Stomach smooth muscle (tissue), 2 donors: Measurements from ENCODE around the gene LDHAL6B.

Experiments used
- H3K27ac ChIP-seq: one replicate; pipeline ENCODE4 v1.7.0; 2013; ENCODE audit warnings: mild to moderate bottlenecking, low read length, inconsistent platforms
- H3K27me3 ChIP-seq, 2 donors: one replicate each; pipeline ENCODE4 v1.7.0; 2013; ENCODE audit warnings: low read length in 2 of 2; ENCODE audit not compliant: insufficient read depth in 2 of 2, control insufficient read depth in 1 of 2
- H3K36me3 ChIP-seq, 2 donors: one replicate each; pipeline ENCODE4 v1.7.0; 2013; ENCODE audit warnings: low read length in 2 of 2; ENCODE audit not compliant: control insufficient read depth in 2 of 2, insufficient read depth in 2 of 2
- H3K4me1 ChIP-seq: one replicate; pipeline ENCODE4 v1.7.0; 2013; ENCODE audit warnings: low read length; ENCODE audit not compliant: control insufficient read depth, insufficient read depth
- H3K4me3 ChIP-seq, 2 donors: one replicate each; pipeline ENCODE4 v1.7.0; 2013; ENCODE audit warnings: low read length in 2 of 2
- H3K9ac ChIP-seq, 2 donors: one replicate each; pipeline ENCODE4 v1.7.0; 2013; ENCODE audit warnings: low read length in 2 of 2, mild to moderate bottlenecking in 1 of 2
- H3K9me3 ChIP-seq, 2 donors: one replicate each; pipeline ENCODE4 v1.7.0; 2013; ENCODE audit warnings: low read length in 2 of 2; ENCODE audit not compliant: control insufficient read depth in 2 of 2
- donor health status: healthy.
- donor health status: Pancreatic carcinoma.

Gene LDHAL6B

DNA sequence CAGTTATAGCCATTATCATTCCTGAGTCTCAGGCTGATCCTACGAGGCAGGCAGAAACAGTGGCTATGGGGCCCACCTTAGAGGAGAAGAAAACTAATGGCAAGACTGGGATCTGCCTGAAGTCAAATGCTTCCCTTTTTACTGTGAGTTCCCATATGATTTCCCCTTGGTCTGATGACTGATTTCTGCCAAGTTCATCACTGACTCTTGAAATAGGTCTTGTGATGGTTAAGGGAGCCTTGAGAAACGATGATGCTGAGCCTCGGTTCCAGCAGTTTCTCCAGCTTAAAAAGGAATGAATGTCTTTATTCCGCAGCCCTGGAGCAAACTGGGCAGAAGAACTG lies 29.4 kb upstream of the LDHAL6B start:
- no peaks in the 10 kb centered on the region for H3K27me3 ChIP-seq
- H3K4me1 ChIP-seq, result no peaks in the 10 kb centered on the region
- no peak overlapping the region for H3K9ac ChIP-seq
- H3K9me3 ChIP-seq, result peaks cover 0 to 3% of the 10 kb centered on the region in 2 donors
- H3K27ac ChIP-seq, result no peak overlapping the region
- H3K4me3 ChIP-seq, result no peak overlapping the region
- peaks cover 17 to 18% of the 10 kb centered on the region in 2 donors for H3K36me3 ChIP-seq

DNA sequence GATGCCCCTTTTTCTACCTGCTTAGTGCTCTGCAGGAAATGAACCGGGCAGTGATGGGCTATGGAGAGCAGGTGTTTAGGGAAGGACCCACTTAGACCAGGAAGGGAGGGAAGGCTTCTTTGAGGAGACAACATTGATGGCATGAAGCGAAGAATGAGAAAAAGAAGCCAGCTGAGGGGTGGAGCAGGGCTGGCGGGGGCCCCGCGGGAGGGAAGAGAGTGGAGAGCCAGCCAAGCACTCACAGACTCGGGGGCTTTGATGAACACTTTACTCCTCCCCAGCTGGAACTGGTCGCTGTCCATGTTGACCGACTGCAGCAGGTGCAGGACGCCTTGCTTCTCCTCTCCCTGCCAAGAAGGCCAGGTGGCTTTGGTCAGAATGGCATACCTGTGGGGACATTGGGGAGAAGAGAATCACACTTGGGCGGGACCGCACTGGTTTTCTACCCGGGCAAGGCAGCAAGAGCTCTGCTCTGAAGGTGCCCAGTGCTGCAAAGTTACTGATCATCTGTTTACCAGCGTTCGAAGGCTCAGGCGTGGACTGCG lies 28.4 kb upstream of the LDHAL6B start:
- Histone ChIP-seq H3K27me3 (no peaks in the 10 kb centered on the region), H3K36me3 (peaks cover 17 to 23% of the 10 kb centered on the region in 2 donors), H3K9me3 (peaks cover 3 to 4% of the 10 kb centered on the region in 2 donors), H3K27ac (no peak overlapping the region), H3K4me3 (no peak overlapping the region), H3K9ac (no peak overlapping the region), H3K4me1 (no peaks in the 10 kb centered on the region)

DNA sequence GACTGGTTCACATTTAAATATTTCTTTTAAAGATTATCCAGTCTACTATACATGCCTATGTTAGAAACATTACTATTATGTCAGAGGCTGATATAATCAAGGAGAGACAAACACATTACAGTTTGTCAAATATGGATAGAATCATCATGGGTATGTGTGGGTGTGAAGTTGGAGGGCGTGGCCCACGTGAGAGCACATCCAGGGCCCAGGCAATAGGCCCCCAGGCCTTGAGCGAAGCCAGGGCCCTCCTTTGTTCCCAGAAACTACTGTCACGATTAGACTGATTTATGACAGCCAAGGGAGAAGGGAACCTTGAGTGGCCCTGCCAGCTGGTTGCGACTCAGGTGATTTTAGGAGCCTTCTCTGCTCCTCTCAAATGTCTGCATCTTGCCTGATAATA lies 26.9 kb upstream of the LDHAL6B start:
- H3K9me3 ChIP-seq, result peaks cover 3 to 4% of the 10 kb centered on the region in 2 donors
- peaks cover 13 to 21% of the 10 kb centered on the region in 2 donors for H3K36me3 ChIP-seq
- H3K27me3 ChIP-seq, result no peaks in the 10 kb centered on the region

DNA sequence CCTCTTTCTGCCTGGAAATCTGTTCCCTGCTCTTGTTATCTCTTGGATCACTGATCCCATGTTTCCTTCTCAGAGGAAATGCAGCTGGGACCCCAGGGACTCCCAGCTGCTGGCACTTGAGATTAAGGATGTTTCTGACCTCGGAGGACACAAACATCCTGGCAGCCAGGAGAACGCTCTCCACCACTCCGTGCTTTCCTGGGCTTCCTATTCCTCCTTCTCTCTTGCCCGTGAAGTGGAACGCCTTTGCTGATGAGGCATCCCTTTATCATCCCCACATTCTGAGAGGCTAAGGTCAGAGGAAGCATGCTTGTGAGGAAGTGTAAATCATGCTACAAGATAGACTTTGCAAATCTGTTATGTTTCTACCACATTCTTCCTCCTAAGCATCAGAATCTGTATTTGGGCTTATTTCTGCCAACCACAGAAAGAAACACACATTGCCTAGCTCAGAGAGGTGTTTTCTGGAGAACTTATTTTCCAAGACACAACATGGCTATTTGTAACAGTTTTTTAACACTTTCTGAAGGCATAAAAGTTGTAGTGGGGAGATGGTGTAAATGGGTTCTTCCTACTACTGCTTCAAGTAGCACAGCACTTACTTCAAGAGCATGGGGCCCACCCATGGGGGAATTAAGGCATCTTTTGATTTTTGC lies 25.6 kb upstream of the LDHAL6B start:
- Histone ChIP-seq H3K9ac (no peak overlapping the region), H3K4me1 (no peaks in the 10 kb centered on the region), H3K4me3 (no peak overlapping the region), H3K36me3 (peaks cover 14 to 21% of the 10 kb centered on the region in 2 donors), H3K27ac (no peak overlapping the region), H3K9me3 (peaks cover 3 to 4% of the 10 kb centered on the region in 2 donors), H3K27me3 (no peaks in the 10 kb centered on the region)

More for the DNA sequence above, 26.9 kb upstream of the LDHAL6B start:
- H3K27ac ChIP-seq, result no peak overlapping the region
- no peak overlapping the region for H3K4me3 ChIP-seq
- no peak overlapping the region for H3K9ac ChIP-seq
- no peaks in the 10 kb centered on the region for H3K4me1 ChIP-seq

DNA sequence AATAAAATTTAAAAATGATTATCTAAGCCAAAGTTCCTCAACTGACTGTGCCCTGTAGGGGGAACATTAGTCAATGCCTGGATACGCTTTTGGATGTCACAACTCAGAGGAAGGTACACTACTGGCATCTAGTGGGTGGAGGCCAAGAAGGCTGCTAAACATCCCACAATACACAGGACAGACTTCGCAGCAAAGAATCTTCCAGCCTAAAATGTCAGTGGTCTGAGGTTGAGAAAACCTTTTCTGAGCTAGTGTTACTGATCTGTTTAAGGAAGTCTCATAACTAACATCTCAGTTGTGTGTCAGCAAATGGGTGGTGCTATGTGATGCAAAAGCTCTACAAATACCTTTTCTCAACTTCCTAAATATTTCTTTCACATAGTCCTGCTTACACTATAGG lies 20.9 kb upstream of the LDHAL6B start:
- H3K36me3 ChIP-seq, result peaks cover 16 to 22% of the 10 kb centered on the region in 2 donors
- no peak overlapping the region for H3K4me3 ChIP-seq
- no peaks in the 10 kb centered on the region for H3K4me1 ChIP-seq
- H3K9me3 ChIP-seq, result peaks cover 3 to 4% of the 10 kb centered on the region in 2 donors
- H3K27me3 ChIP-seq, result no peaks in the 10 kb centered on the region
- no peak overlapping the region for H3K27ac ChIP-seq
- H3K9ac ChIP-seq, result no peak overlapping the region

DNA sequence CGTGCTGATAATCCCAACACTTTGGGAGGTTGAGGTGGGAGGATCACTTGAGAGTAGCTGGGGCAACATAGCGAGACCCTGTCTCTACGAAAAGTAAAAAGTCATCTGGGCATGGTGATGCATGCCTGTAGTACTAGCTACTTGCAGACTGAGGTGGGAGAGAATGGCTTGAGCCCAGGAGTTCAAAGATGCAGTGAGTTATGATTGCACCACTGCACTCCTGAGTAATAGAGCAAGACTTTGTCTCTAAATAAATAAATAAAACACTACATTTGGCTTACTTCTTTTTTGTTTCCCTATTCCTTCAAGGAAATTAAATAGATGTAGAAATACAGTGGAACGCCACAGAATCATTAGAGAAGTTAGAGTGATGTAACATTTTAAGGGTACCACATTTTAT lies 20.1 kb upstream of the LDHAL6B start:
- Histone ChIP-seq H3K4me3 (no peak overlapping the region), H3K27me3 (no peaks in the 10 kb centered on the region), H3K36me3 (peaks cover 16 to 22% of the 10 kb centered on the region in 2 donors), H3K9ac (no peak overlapping the region), H3K27ac (no peak overlapping the region), H3K4me1 (no peaks in the 10 kb centered on the region), H3K9me3 (peaks cover 3 to 4% of the 10 kb centered on the region in 2 donors)

DNA sequence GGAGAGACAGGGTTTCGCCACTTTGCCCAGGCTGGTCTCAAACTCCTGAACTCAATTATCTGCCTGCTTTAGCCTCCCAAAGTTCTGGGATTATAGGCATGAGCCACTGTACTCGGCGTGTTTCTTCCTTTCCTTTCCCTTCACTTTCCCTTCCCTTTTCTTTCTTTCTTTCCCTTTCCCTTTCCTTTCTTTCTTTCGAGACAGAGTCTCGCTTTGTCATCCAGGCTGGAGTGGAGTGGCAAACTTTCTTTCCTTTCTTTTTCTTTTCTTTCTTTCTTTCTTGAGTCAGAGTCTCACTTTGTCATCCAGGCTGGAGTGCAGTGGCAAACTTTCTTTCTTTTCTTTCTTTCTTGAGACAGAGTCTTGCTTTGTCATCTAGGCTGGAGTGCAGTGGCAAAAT lies 17.4 kb upstream of the LDHAL6B start:
- H3K9me3 ChIP-seq, result no peaks in the 10 kb centered on the region
- H3K27ac ChIP-seq, result no peak overlapping the region
- no peak overlapping the region for H3K4me3 ChIP-seq
- H3K9ac ChIP-seq, result no peak overlapping the region
- H3K27me3 ChIP-seq, result no peaks in the 10 kb centered on the region
- H3K36me3 ChIP-seq, result peaks cover 21 to 27% of the 10 kb centered on the region in 2 donors
- H3K4me1 ChIP-seq, result peaks cover 3% of the 10 kb centered on the region

DNA sequence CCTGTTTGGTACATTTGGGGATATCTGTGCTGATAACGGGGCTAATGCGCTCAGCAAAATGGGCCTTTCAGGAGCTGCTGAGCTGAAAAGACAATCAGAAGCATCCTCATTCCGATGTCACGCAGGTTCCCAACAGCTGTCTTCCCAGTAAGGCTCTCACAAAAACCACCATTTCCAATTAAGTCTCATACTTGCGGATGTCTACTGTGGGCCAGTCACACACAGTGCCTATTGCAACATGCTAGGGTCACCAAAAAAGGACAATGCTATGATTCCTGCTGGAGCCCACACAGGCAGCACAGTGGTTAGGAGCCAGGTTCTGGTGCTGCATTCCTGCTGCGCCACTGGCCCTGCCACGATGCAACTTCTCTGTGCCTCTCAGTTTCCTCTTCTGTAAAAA lies 16.4 kb upstream of the LDHAL6B start:
- Histone ChIP-seq H3K4me3 (no peak overlapping the region), H3K9ac (no peak overlapping the region), H3K27ac (no peak overlapping the region), H3K36me3 (peaks cover 29 to 31% of the 10 kb centered on the region in 2 donors), H3K4me1 (peaks cover 3% of the 10 kb centered on the region), H3K27me3 (no peaks in the 10 kb centered on the region), H3K9me3 (no peaks in the 10 kb centered on the region)

DNA sequence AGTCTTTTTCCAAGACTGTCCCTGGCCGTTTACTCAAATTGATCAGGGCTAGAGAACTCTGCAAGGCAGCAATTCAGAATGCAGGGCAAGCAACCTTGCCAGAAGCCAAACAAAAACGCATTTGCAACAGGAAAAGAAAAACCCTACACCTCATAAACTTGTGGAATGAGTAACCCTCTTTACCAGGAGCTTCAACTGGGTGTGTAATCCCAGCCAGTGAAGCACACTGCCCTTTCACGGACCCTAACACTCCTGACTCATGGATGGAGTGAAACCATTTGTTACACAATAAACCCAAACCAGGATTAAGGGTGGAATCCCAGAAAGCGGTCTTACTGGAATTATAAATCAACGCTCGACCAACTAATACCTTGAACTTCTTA lies 14.8 kb upstream of the LDHAL6B start:
- no peak overlapping the region for H3K4me3 ChIP-seq
- peaks cover 29 to 31% of the 10 kb centered on the region in 2 donors for H3K36me3 ChIP-seq

DNA sequence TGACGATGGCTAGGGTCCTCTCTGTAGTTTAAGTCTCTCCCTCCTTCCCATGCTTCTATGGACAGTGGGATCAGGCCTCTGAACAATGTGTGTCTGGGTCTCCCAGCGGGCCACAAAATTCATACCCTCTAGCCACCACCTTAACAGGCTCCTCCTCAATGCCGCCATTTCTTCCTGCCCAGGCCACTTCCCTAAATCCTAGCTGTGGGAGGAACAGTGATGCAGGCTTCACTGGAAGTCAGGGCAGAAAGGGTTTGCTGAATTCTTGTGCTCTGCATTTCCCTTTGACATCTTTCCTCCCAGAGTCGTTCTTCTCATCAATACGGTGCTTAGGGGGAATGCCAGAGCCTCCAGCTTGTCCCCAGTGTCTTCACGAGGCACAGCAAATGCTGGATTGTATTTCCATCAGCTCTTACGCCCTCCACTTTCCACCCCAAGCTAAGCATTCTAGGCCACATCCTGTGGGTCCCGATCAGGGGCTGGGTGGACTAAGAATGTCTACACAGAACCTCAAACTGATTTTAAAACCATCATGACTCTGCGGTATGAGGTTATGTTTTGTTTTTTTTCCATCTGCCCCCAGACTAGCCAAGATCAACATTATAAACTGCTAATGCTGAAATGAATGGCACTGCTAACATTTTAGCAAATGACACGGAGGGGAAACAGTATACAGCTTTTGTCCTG lies 11.9 kb upstream of the LDHAL6B start:
- Histone ChIP-seq H3K9me3 (no peaks in the 10 kb centered on the region), H3K4me3 (no peak overlapping the region), H3K27ac (no peak overlapping the region), H3K9ac (no peak overlapping the region), H3K36me3 (peaks cover 26 to 28% of the 10 kb centered on the region in 2 donors), H3K4me1 (peaks cover 3% of the 10 kb centered on the region), H3K27me3 (no peaks in the 10 kb centered on the region)

More for the DNA sequence above, 14.8 kb upstream of the LDHAL6B start:
- H3K9ac ChIP-seq, result no peak overlapping the region
- peaks cover 3% of the 10 kb centered on the region for H3K4me1 ChIP-seq
- H3K27ac ChIP-seq, result no peak overlapping the region
- no peaks in the 10 kb centered on the region for H3K27me3 ChIP-seq
- H3K9me3 ChIP-seq, result no peaks in the 10 kb centered on the region

DNA sequence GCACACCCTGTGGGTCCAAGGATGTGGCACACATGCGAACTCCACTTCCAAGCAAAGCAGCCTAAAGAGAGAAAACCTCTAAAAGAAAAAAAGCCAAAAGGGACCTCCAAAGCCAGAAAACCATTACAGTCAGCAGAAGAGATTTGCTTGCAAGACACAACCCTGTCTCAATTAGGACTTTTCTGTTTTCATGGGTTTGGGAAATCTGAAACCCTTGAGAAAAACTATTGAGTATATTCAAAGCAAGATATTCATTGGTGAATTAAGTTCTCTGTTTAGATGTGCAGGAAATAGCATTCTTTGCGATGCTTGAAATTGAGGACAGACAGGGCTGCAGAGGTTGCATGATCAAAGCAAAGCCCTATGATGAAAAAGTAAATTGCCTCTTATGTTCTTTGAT lies 10.2 kb upstream of the LDHAL6B start:
- Histone ChIP-seq H3K9ac (no peak overlapping the region), H3K4me1 (peaks cover 3% of the 10 kb centered on the region), H3K36me3 (peaks cover 24 to 25% of the 10 kb centered on the region in 2 donors), H3K9me3 (no peaks in the 10 kb centered on the region), H3K4me3 (no peak overlapping the region), H3K27ac (no peak overlapping the region), H3K27me3 (no peaks in the 10 kb centered on the region)
